ENCODE data around the gene DACT3.

Gene DACT3

DNA sequence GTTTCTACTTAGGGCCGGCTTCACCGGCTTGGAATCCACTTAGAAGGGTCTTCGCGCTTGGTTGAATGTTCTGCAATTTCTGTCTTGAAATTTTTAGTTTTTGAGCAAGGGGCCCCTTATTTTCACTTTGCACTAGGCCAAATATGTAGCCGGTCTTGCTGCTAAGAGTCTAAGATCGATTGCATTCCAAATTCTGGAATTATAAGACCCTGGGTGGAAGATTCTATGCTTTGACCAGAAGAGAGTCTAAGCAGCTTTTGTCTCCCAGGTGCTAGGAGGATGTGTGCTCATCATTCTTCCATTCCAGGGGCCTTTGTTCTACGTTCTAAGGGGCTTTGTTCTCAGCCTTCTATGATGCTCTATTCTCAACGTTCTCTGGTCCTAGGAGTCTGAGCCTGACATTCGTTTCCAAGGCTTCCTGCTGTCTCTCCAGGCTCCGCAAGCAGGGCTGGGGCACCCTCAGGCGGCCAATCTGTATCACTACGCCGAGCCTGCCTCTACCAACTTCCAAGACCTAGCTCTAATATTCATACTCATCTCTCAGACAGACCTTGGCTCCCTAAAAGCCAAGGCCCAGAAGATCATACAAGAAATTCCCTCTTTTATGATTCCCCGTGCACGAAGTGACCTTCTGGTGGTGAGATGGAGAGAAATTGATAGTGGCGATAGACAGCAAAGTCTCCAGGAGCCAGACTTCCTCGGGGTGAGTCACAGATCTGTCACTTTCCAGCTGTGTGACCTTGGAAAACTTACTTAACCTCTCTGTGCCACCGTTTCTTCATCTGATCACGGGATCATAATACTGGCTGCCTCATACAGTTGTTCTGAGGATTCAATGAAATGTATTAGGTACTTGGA lies 982 bp upstream of the DACT3 start:
- Histone ChIP-seq H3K9ac (ENCODE audit: low read length) (peak overlapping the region; percentile 73), H3K36me3 (ENCODE audit: control insufficient read depth, insufficient read depth, low read length, severe bottlenecking) (no peaks in the 10 kb centered on the region), H3K27me3 (replicated peaks; ENCODE audit: control insufficient read depth, insufficient read depth, low read length) (peaks cover 5% of the 10 kb centered on the region), H3K9me3 (ENCODE audit: control insufficient read depth, low read length) (no peaks in the 10 kb centered on the region), H3K4me3 (ENCODE audit: low read length) (peak overlapping the region; percentile 79), H3K4me1 (ENCODE audit: control insufficient read depth, insufficient read depth, low read length) (peaks cover 27% of the 10 kb centered on the region)
- DNase-seq (ENCODE audit: low read depth): peak; percentile 96

DNA sequence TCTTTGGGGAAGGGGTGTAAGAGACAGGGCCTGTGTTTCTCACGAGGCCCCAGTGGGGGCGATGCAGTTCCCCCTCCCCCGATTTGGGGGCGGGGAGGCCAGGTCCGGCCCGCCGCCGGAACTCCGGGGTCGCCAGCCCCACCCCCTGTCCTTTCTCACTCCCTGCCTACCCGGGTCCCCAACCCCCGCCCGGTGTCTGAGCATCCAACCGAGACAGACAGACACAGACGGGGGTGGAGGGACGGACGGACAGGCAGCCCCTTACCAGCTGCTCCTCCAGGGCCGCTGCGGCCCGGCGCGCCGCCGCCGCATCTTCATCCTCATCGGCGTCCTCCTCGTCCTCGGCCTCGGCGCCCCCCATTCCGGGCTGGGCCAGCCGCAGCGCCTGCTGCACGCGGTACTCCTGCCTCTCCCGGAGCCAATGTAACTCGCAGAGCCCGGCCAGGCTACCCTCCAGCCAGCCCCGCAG lies 397 bp downstream of the DACT3 start:
- Histone ChIP-seq H3K4me1 (ENCODE audit: control insufficient read depth, insufficient read depth, low read length) (peaks cover 27% of the 10 kb centered on the region), H3K9ac (ENCODE audit: low read length) (peak overlapping the region; percentile 79), H3K27me3 (replicated peaks; ENCODE audit: control insufficient read depth, insufficient read depth, low read length) (peaks cover 5% of the 10 kb centered on the region), H3K9me3 (ENCODE audit: control insufficient read depth, low read length) (no peaks in the 10 kb centered on the region), H3K36me3 (ENCODE audit: control insufficient read depth, insufficient read depth, low read length, severe bottlenecking) (no peaks in the 10 kb centered on the region), H3K4me3 (ENCODE audit: low read length) (peak overlapping the region; percentile 85)
- no peak for DNase-seq (ENCODE audit: low read depth)

DNA sequence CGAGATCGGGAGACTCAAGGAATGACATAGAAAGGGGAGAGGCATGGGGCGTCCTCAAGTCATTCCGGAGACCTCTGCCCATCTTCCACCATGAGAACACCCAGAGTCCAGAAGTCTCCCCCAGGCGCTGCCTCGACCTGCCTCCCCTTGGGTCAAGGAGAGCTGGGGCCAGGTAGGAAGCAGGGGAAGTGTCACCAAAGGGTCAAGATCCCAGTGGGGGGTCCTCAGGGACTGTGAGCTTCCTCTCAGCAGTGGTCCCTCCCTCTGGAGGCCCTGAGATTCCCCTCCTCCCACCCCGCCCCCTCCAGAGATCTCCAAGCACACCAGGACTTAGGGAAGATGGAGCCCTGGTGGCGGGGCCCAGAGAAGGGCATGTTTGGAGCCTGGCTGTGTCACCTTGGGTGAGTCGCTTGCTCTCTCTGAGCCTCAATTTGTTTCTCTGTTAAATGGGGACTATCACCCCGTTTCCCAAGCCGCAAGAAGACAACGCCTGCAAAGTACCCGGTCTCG lies 919 bp downstream of the DACT3 start:
- Histone ChIP-seq H3K27me3 (replicated peaks; ENCODE audit: control insufficient read depth, insufficient read depth, low read length) (peaks cover 5% of the 10 kb centered on the region), H3K4me3 (ENCODE audit: low read length) (peak overlapping the region; percentile 85), H3K36me3 (ENCODE audit: control insufficient read depth, insufficient read depth, low read length, severe bottlenecking) (no peaks in the 10 kb centered on the region), H3K9ac (ENCODE audit: low read length) (peak overlapping the region; percentile 79), H3K9me3 (ENCODE audit: control insufficient read depth, low read length) (no peaks in the 10 kb centered on the region), H3K4me1 (ENCODE audit: control insufficient read depth, insufficient read depth, low read length) (peaks cover 27% of the 10 kb centered on the region)
- peak; percentile 66 for DNase-seq (ENCODE audit: low read depth)

GRCh38 chr19:46659151-46660007 lies 1.6 kb downstream of the DACT3 start:
- H3K36me3 ChIP-seq (ENCODE audit: control insufficient read depth, insufficient read depth, low read length, severe bottlenecking): no peaks in the 10 kb centered on the region
- peak; percentile 51 for DNase-seq (ENCODE audit: low read depth)
- H3K4me1 ChIP-seq (ENCODE audit: control insufficient read depth, insufficient read depth, low read length): peaks cover 27% of the 10 kb centered on the region
- peak overlapping the region; percentile 79 for H3K9ac ChIP-seq (ENCODE audit: low read length)
- H3K9me3 ChIP-seq (ENCODE audit: control insufficient read depth, low read length): no peaks in the 10 kb centered on the region
- peaks cover 4% of the 10 kb centered on the region for H3K27me3 ChIP-seq (replicated peaks; ENCODE audit: control insufficient read depth, insufficient read depth, low read length)
- H3K4me3 ChIP-seq (ENCODE audit: low read length): peak overlapping the region; percentile 85

- Histone ChIP-seq H3K27me3 (replicated peaks; ENCODE audit: control insufficient read depth, insufficient read depth, low read length) (no peaks in the 10 kb centered on the region), H3K9me3 (ENCODE audit: control insufficient read depth, low read length) (no peaks in the 10 kb centered on the region), H3K4me1 (ENCODE audit: control insufficient read depth, insufficient read depth, low read length) (peaks cover 17% of the 10 kb centered on the region), H3K36me3 (ENCODE audit: control insufficient read depth, insufficient read depth, low read length, severe bottlenecking) (no peaks in the 10 kb centered on the region), H3K9ac (ENCODE audit: low read length) (no peak overlapping the region), H3K4me3 (ENCODE audit: low read length) (no peak overlapping the region)
- no peak for DNase-seq (ENCODE audit: low read depth)
Measured at GRCh38 chr19:46656541-46656940, 4.4 kb downstream of the DACT3 start.

DNA sequence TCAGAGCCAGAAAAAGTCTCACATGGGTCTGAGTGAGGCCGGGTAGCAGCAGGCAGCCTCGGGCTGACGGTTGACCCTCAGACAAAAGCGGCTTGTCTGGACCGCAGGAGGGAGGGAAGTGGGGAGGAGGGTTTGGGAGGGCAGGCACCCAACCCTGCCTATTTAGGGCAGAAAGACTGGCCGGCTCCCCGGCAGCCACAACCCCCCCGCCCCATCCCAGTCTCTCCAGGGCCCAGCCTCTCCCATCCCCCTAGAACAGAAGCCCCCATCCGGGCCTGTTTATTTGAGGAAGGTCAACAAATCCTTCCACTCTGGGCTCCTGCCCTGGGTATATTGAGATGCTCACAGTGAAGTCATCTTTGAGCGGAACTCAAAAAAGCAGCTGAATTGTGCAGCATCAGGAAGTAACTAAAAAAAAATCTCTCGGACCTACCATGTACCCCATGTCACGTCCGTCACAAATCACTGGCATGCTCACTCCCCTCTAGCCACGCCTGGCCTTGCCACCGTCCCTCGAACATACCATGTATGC lies 6.3 kb downstream of the DACT3 start:
- Histone ChIP-seq H3K4me3 (ENCODE audit: low read length) (no peak overlapping the region), H3K9me3 (ENCODE audit: control insufficient read depth, low read length) (no peaks in the 10 kb centered on the region), H3K4me1 (ENCODE audit: control insufficient read depth, insufficient read depth, low read length) (peaks cover 5% of the 10 kb centered on the region), H3K36me3 (ENCODE audit: control insufficient read depth, insufficient read depth, low read length, severe bottlenecking) (no peaks in the 10 kb centered on the region), H3K9ac (ENCODE audit: low read length) (no peak overlapping the region), H3K27me3 (replicated peaks; ENCODE audit: control insufficient read depth, insufficient read depth, low read length) (no peaks in the 10 kb centered on the region)
- DNase-seq (ENCODE audit: low read depth): no peak

- no peaks in the 10 kb centered on the region for H3K4me1 ChIP-seq (ENCODE audit: control insufficient read depth, insufficient read depth, low read length)
- H3K36me3 ChIP-seq (ENCODE audit: control insufficient read depth, insufficient read depth, low read length, severe bottlenecking): no peaks in the 10 kb centered on the region
- no peaks in the 10 kb centered on the region for H3K27me3 ChIP-seq (replicated peaks; ENCODE audit: control insufficient read depth, insufficient read depth, low read length)
- DNase-seq (ENCODE audit: low read depth): no peak
- peaks cover 4% of the 10 kb centered on the region for H3K9me3 ChIP-seq (ENCODE audit: control insufficient read depth, low read length)
- H3K9ac ChIP-seq (ENCODE audit: low read length): no peak overlapping the region
- H3K4me3 ChIP-seq (ENCODE audit: low read length): no peak overlapping the region
Measured at GRCh38 chr19:46650445-46650844, 10.5 kb downstream of the DACT3 start.

- H3K4me3 ChIP-seq (ENCODE audit: low read length): no peak overlapping the region
Measured at GRCh38 chr19:46648961-46649960, 11.7 kb downstream of the DACT3 start.

DNA sequence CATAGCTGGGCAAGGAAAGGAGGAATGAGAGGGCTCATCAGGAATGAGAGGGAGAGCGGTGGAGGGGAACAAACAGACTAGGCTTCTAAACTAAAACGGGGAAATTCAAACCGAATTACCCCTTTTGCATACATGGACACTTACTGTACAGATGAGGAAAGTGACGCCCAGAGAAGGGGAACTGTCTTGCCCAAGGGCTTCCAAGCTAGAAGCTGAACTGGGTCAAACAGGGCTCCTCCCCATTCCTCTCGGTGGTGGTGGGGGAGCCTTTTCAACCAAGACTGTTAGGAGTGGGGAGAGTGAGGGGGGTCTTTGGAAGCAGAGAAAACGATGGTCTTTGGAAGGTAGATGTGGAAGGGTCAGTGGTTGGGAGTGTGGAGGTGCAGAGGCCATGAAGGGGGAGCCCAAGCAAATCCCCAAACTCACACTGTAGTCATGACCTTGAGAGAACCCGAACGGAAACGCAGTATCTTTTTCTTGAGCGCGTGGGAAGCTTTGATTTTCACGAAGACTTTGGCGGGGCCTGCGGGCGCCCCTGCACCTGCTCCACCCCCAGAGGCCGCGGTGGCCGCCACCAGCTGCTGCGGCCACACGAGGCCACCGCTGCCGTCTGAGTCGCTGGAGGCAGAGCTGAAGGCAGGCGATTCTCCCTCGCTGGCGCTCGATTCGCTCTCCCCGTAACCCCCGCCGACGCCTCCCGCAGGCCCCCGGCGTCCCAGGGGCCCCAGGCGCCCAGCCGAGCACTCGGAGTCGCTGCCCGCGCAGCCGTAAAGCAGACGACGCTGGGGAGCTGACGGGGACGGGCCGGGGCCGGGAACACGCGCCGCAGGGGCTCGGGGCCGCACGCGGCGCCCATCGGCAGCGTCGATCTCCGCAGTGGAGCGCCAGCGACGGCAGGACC lies 12.7 kb downstream of the DACT3 start:
- DNase-seq (ENCODE audit: low read depth): no peak
- Histone ChIP-seq H3K27me3 (replicated peaks; ENCODE audit: control insufficient read depth, insufficient read depth, low read length) (no peaks in the 10 kb centered on the region), H3K4me1 (ENCODE audit: control insufficient read depth, insufficient read depth, low read length) (no peaks in the 10 kb centered on the region), H3K9me3 (ENCODE audit: control insufficient read depth, low read length) (peaks cover 4% of the 10 kb centered on the region), H3K36me3 (ENCODE audit: control insufficient read depth, insufficient read depth, low read length, severe bottlenecking) (no peaks in the 10 kb centered on the region), H3K9ac (ENCODE audit: low read length) (no peak overlapping the region), H3K4me3 (ENCODE audit: low read length) (no peak overlapping the region)

More at GRCh38 chr19:46648961-46649960, 11.7 kb downstream of the DACT3 start:
- H3K27me3 ChIP-seq (replicated peaks; ENCODE audit: control insufficient read depth, insufficient read depth, low read length): no peaks in the 10 kb centered on the region
- no peak for DNase-seq (ENCODE audit: low read depth)
- peaks cover 4% of the 10 kb centered on the region for H3K9me3 ChIP-seq (ENCODE audit: control insufficient read depth, low read length)
- no peaks in the 10 kb centered on the region for H3K4me1 ChIP-seq (ENCODE audit: control insufficient read depth, insufficient read depth, low read length)
- no peak overlapping the region for H3K9ac ChIP-seq (ENCODE audit: low read length)
- no peaks in the 10 kb centered on the region for H3K36me3 ChIP-seq (ENCODE audit: control insufficient read depth, insufficient read depth, low read length, severe bottlenecking)

Data from adipocyte (in vitro differentiated cells).